ENCODE data around the gene ACSF2.
"Not testable (repeated sequence)": the region's sequence is repeated elsewhere in the genome, so short reads cannot be mapped to it uniquely, and the experiment has no call there.

The ACSF2 gene

GRCh38 chr17:50412188-50412732, 13.8 kb upstream of the ACSF2 start:
- no peak for DNase-seq

- DNase-seq: no peak
Measured at GRCh38 chr17:50414808-50415207, 11.2 kb upstream of the ACSF2 start.

- not testable (repeated sequence) for DNase-seq
Measured at GRCh38 chr17:50419577-50419976, 6.4 kb upstream of the ACSF2 start.

DNA sequence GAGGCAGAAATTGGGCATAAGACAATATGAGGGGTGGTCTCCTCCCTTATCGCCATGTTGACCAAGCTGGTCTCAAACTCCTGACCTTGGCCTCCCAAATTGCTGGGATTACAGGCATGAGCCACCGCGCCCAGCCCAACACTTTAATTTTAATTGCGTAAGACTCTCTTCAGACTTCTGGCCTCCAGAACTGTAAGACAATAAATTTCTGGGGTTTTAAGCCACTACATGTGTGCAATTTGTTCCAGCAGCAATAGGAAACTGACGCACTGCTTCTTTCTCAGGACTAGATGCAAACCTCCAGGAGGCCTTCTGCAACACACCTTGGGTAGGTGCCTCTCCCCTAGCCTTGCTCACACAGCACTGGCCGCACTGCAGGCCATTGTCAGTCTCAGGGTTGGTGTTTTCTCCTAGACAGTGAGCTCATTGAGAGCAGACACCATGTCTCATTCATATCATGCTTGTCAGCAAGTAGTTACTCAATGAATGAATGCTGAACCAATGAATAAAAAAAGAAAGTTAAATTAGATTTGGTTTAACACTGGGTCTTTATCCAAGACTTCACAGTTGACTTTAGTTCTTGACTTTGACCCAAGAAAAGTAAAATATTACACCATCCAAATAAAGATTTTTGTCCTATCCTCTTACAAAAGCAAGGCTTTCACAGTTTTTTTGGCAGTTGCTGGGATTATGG, 5.5 kb upstream of the ACSF2 start:
- DNase-seq: no peak

- no peak for DNase-seq
Measured at GRCh38 chr17:50421308-50422051, 4.5 kb upstream of the ACSF2 start.

DNA sequence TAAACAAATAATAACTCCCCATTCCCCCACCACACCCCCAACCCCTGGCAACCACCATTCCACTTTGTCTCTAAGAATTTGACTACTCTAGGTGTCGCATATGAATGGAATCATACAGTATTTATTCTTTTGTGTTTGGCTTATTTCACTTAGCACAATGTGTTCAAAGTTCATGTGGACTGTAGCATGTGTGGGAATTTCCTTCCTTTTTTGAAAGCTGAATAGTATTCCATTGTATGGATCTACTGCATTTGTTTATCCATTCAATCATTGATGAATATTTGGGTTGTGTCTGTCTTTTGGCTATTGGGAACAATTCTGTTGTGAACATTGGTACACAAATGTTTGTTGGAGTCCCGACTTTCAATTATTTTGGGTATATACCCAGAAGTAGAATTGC, 3.3 kb upstream of the ACSF2 start:
- DNase-seq: no peak

DNA sequence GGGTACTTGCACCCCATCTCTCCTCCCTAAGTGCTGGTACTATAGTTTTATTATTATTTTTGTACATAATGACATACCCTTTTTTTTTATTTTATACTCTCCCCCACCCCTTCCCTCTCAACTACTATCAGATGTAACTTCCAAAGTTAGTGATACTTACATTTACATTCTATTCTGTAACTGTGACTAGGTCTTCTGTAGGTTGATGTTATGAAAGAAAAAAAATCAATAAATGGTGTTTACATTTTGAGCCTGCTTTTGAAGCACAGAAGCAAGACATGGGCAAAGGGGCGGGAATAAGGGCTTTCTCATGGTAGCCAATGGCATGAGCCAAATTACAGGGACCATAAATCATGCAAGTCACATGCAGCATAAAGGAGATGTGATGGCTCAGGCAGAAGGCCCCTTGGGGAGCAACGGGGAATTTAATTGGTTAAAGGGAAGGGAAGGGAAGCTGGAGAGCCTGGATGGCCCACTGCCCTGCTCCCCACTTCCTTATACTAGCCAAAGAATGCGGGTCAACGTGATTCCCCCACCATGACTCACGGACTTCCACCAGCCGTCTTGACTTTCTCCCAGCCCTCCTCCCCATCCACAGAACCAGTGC, 2.4 kb upstream of the ACSF2 start:
- DNase-seq: no peak

DNA sequence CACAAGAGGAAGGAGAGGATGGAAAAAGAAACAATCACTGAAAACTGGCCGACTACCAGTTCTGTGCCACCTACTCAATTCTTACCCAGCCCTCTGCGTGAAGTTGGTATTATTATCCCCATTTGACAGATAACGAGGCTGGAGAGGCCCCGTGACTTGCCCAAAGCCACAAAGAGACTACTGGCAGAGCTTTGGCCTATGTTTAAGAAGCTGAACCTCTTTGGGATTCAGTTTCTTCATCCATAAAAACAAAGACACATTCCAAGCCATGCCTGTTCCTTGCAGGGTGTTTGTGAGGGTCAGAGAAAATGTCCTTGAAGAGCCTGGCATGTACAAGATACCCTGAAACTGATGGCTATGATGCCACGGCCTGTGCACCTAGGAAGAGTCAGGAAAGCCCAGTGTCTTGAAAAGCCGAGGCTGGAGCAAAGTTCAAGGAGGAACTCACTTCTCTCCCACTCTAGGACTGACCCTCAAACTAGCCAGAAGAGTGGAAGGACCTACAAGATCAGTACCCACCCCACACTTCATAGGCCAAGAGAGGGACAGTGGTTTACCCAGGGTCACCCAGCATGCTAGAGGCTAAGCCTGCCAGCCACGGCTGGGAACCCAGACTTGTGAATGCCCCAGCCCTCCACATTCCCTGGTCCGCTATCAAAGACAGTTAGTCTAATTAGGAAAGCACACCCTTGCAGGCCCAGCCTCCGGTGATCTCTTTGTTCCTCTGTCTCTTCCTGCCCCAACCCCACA, 1.6 kb upstream of the ACSF2 start:
- no peak for DNase-seq

DNA sequence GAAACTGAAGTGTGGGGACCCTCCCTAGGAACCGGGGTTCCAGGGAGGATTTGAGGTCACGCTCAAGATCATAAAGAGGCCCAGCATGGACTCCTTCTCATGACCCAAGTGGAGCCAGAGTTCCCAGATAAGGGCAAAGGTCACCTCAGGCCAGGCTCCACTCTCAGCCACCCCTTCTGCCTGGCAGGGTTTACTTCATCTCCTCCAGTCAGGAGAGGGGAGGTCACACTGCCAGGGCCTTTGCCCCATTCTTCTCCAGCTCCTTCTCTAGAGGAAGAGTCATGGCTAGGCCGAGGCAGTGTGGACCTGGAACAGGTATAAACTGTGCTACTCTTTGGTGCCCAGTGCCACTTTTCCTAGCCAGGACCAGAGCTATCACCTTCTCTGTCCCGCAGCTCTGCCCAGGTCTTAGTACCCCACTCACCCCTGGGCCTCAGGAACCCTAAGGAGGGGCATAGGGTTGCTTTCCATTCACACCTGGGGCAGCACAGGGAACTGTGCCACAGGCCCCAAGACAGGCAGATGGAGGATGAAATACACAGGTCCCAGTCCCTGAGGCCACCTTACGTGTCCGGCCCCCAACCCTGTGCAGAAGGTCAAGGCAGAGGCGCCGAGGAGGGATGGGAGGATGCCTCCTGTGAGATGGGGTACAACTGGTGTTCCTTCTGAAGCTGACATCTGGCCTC, 879 bp upstream of the ACSF2 start:
- DNase-seq: no peak

- DNase-seq: no peak
Measured at GRCh38 chr17:50426472-50426782, 409 bp downstream of the ACSF2 start.

DNA sequence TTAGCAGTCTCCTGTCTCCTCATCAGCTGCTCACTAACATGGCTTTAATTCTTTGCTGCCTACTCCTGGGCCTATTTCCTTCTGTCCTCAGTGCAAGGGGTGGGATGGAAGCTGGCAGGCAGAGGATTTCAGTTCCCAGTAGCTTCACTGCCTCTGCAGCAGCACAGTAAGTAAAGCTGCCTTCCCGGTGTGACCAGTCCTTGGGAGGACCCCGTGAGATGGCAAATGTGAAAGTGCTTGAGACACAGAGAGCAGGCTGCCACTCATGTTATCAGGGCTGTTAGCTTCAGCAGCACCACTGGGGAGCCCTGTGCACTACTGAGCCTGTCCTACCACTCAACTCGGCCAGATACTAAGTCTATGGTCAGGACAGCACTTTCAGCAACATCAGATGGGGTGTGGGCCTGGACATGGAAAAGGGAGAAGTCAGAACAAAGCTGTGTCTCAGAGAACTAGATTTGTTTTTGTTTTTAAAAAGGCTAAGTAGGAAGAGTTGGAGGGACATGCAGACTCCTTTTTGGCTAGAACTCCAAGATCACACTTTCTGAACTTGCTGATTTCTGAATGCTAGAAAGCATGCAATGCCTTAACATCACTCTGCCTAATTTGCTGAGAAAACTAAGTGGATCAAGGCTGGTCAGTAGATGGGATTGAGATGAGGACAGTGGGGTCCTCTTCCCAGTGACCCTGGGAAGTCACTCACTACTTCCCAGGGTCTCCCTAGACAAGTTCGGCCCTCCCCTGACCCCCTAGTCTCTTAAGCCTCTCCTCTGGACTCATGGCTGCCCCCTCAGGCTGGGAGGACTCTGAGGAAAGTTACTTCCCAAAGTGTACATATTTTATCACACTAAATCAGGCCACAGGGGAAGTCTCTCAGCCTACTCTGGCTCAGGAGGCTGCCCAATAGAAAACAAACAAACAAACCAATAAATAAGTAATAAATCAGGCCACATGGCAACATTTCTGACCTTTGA, 1.1 kb downstream of the ACSF2 start:
- peak; percentile 6 for DNase-seq

- DNase-seq: not testable (repeated sequence)
Measured at GRCh38 chr17:50428126-50428525, 2.1 kb downstream of the ACSF2 start.

GRCh38 chr17:50428831-50429424, 2.9 kb downstream of the ACSF2 start:
- DNase-seq: no peak

DNA sequence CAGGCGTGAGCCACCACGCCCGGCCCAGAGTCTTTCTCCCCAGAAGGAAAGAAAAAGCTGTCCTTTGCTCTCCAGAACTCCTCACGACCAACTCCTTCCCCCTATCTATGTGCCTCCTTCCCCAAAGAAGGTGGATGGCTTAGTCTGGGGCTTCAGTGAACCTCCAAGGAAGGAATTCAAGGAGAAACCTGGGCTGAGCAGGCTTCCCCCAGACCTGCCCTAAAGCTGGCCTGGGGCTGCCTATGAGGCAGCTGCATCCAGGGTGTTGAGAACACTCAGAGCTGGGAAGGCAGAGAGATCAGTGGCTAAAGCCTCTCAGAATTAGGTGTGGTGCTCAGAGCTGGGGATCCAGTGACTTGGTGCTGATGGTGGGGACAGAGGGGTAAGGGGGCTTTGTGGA, 3.8 kb downstream of the ACSF2 start:
- no peak for DNase-seq

- DNase-seq: no peak
Measured at GRCh38 chr17:50430821-50431618, 5.0 kb downstream of the ACSF2 start.

- no peak for DNase-seq
Measured at GRCh38 chr17:50432125-50432762, 6.2 kb downstream of the ACSF2 start.

DNA sequence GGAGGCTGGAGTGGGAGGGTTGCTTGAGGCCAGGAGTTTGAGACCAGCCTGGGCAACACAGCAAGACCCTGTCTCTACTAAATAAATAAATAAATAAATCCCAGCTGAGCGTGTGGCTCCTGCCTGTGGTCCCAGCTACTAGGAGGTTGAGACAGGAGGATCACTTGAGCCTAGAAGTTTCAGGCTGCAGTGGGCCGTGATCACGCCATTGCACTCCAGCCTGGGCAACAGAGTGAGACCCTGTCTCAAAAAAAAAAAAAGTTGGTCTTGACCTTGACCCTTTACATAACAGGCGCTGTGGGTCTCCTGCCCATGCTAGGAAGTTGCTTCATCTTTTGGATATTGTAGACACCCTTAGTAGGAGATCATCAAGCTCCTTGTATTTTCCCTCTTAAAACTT, 11.4 kb downstream of the ACSF2 start:
- DNase-seq: no peak

DNA sequence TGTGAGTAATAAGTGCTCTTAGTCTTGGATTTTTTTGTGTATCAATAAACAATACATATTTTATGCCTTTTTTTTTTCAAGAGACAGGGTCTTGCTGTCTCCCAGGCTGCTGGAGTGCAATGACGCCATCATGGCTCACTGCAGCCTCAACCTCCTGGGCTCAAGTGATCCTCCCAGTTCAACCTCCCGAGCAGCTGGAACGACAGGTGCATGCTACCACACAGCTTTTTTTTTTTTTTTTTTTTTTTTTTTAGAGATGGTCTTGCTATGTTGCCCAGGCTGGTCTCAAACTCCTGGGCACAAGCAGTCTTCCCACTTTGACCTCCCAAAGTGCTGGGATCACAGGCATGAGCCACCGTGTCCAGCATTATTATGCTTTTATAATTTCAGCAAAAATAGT, 13.0 kb downstream of the ACSF2 start:
- DNase-seq: no peak

DNA sequence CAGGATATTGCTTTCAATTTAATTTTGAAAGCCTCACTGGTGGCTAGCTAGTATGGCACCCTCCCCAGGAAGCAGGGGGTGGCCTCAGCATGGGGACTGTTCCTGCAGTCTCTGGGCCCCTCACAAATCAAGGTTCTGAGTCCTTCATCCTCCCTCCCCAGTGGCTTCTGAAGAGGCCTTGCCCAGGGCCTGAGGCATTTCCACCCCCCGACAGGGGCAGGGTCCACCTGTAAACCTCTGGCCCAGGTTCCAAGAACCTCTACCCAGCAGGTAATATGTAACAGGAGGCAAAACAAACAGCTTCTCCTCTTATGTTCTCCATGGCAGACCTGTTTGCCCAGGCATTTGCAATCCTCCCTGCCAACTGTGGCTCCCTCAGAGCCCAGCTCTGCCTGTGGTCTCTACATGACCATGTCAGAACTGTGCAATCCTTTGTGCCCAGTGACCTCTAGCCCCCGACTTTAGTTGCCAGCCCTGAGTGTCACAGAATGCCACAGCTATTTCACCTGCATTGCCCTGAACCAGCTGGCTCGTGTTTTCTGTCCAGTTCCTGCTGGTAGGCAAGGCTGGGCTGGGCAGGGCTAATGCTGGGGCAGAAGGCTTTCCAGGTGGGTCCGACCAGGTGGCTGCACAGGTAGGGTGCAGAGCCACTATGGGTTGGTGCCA, 14.3 kb downstream of the ACSF2 start:
- DNase-seq: no peak
